IgD-negative memory B cell (primary cell): ENCODE data around the gene ARHGEF2. TPM values are rescaled to one million over a fixed set of nuclear protein-coding genes. Genes with fewer than 3 reads are reported as not detected.

ENCODE experiments used
- H3K27ac Mint-ChIP-seq, 3 donors: one replicate each; pipeline ENCODE4 v1.8.0; 2020 to 2022; ENCODE audit warnings: mild to moderate bottlenecking in 3 of 3, mixed read lengths in 3 of 3, moderate library complexity in 1 of 3
- H3K27me3 Mint-ChIP-seq: one replicate; pipeline ENCODE4 v1.8.0; 2021; ENCODE audit warnings: mixed read lengths
- H3K36me3 Mint-ChIP-seq: one replicate; pipeline ENCODE4 v1.8.0; 2020; ENCODE audit warnings: mild to moderate bottlenecking, mixed read lengths
- H3K4me1 Mint-ChIP-seq, 3 donors: one replicate each; pipeline ENCODE4 v1.8.0; 2020 to 2022; ENCODE audit warnings: mixed read lengths in 3 of 3, mild to moderate bottlenecking in 1 of 3
- H3K4me3 Mint-ChIP-seq, 4 donors: one replicate each; pipeline ENCODE4 v1.8.0; 2020 to 2022; ENCODE audit warnings: mild to moderate bottlenecking in 4 of 4, mixed read lengths in 4 of 4, moderate library complexity in 3 of 4
- H3K9me3 Mint-ChIP-seq, 3 donors: one replicate each; pipeline ENCODE4 v1.8.0; 2020 to 2021; ENCODE audit warnings: mixed read lengths in 3 of 3, mild to moderate bottlenecking in 1 of 3
- polyA plus RNA-seq: library from polyadenylated mRNA; unstranded; fragments of 300-500 nt; fragmentation: Illumina TruSeq; gene quantifications from one replicate; pipeline ENCODE4 v1.2.3, GENCODE V29; 2021

ARHGEF2 gene
- polyA plus RNA-seq, 1 donor from 2014 or later = 43.9 TPM

DNA sequence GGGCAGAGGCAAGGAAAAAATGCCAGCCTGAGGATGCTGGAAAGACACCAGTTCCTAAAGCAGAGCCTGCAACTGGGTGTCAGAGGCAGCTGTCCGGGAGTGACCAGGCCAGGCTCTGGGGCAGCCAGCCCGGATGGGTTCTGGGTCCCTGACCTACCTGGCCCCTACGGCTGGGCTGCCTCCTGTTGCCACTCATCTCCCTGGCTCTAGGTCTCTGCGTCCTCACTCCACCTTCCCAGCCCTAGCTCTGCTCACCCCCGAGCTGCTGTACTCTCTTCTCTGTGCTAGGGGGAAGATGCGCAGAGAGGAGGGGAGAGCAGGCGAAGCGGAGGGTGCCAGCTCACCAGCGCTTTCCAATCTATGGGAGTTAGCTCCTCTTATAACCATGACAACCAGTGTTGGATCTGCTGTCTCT is 9.0 kb downstream of the ARHGEF2 start:
- Mint-ChIP-seq H3K27me3 (no peaks in the 10 kb centered on the region), H3K27ac (peak overlapping the region; percentile 43 to 91 (median 88)), H3K4me1 (peaks cover 40 to 71% (median 56%) of the 10 kb centered on the region in 3 donors), H3K4me3 (peak overlapping the region in 3 of 4 donors; percentile 52 to 81 (median 76)), H3K36me3 (peaks cover 9% of the 10 kb centered on the region), H3K9me3 (no peaks in the 10 kb centered on the region)

- Mint-ChIP-seq H3K4me3 (peak overlapping the region in 3 of 4 donors; percentile 29 to 58 (median 57)), H3K36me3 (peaks cover 9% of the 10 kb centered on the region), H3K4me1 (peaks cover 35 to 67% (median 51%) of the 10 kb centered on the region in 3 donors), H3K27ac (peak overlapping the region; percentile 43 to 83 (median 54)), H3K27me3 (no peaks in the 10 kb centered on the region), H3K9me3 (no peaks in the 10 kb centered on the region)
These were observed 9.7 kb downstream of the ARHGEF2 start for GRCh38 chr1:155968670-155969069.

DNA sequence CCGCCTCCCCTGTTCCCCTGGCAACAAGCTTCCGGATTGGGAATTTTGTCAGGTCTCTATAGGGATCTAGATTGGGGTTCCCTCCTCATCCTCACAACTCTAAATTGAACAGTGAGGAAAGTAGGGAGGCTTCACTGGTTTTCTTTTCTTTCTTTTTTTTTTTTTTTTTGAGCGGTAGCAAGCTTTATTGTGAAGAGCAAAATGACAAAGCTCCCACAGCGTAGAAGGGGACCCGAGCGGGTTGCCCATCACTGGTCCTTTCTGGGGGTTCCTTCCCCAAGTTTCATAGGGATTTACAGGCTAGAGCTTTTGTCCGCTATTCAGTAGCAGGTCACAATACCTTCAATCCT is 10.3 kb downstream of the ARHGEF2 start:
- Mint-ChIP-seq H3K9me3 (no peaks in the 10 kb centered on the region), H3K4me3 (peak overlapping the region; percentile 25 to 88 (median 72)), H3K4me1 (peaks cover 32 to 60% (median 44%) of the 10 kb centered on the region in 3 donors), H3K27ac (peak overlapping the region; percentile 54 to 96 (median 88)), H3K36me3 (peaks cover 9% of the 10 kb centered on the region), H3K27me3 (no peaks in the 10 kb centered on the region)

DNA sequence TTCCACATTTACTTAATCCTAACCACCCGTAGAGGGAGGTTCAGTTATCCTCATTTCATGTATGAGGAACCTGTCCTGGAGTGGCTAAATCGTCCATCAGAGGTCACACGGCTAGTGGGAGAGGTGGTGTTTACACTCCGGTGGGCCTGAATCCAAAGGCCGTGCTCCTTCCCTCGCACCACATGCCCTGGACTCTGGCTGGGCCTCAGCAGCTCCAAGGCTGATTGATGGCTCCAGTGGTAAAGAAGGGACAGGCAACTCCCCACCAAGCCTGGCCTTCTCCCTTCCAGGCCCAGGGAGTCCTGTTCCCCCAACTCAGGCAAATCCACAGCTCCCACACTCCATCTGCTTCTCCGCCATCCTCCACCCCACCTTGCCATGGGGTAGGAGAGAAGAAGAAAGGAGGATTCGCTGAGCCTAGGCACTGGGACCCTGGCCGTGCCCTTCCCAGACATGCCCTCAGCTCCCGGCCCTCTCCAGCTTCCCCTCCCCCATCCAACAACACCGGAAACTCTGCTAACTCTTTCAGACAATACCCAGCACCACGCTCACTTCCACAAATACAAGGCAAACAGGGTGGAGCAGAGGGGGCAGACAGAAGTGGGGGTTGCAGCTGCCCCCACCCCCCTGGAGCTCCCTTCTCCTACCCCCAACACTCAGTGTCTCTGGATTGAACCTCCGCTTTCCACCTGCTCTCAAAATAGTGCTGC is 10.9 kb downstream of the ARHGEF2 start:
- H3K27me3 Mint-ChIP-seq = no peaks in the 10 kb centered on the region
- H3K4me3 Mint-ChIP-seq = peak overlapping the region; percentile 25 to 88 (median 74)
- H3K4me1 Mint-ChIP-seq = peaks cover 26 to 60% (median 42%) of the 10 kb centered on the region in 3 donors
- peak overlapping the region; percentile 54 to 96 (median 88) for H3K27ac Mint-ChIP-seq
- H3K9me3 Mint-ChIP-seq = no peaks in the 10 kb centered on the region
- H3K36me3 Mint-ChIP-seq = peaks cover 7% of the 10 kb centered on the region

DNA sequence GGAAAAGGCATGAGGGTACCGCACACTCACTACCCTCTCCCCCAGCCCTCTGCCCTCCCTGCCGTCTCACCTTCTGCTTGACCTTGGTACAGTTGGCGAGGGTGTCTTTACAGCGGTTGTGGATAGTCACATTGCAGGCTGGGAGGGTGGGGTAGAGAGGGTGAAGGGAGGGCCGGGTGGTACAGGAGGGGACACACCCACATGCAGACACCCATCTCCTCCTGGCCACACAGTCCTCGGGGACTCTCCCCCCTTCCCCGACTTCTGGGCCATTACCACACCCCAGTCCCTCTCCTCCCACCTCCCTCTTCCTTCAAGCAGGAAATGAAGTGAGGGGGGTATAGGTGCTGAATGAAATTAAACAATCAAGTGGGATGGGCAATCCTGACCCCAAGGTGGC is 11.6 kb downstream of the ARHGEF2 start:
- no peaks in the 10 kb centered on the region for H3K9me3 Mint-ChIP-seq
- no peaks in the 10 kb centered on the region for H3K27me3 Mint-ChIP-seq
- H3K4me3 Mint-ChIP-seq = peak overlapping the region in 3 of 4 donors; percentile 61 to 88 (median 75)
- H3K36me3 Mint-ChIP-seq = peaks cover 8% of the 10 kb centered on the region
- peak overlapping the region; percentile 54 to 96 (median 91) for H3K27ac Mint-ChIP-seq
- H3K4me1 Mint-ChIP-seq = peaks cover 25 to 59% (median 42%) of the 10 kb centered on the region in 3 donors

DNA sequence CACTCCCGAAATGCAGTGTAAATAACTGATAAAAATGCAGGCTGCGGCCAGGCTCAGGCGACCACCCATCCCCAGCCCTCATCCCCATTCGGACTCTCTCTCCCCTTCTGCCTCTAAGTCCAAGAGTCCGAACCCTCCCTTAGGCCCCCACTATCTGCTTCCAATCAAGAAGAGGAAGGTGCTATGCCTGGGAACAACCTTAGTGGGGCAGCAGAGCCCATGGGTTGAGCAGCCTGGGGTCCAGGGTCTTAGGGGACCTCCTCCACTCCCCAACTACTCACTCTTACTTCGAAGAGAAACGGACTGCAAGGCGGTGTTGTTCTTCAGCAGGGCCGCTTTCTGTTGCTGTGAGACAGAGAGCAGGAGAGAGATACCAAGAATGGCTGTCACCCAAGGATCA is 12.2 kb downstream of the ARHGEF2 start:
- Mint-ChIP-seq H3K27me3 (no peaks in the 10 kb centered on the region), H3K27ac (peak overlapping the region; percentile 31 to 91 (median 48)), H3K4me3 (peak overlapping the region in 3 of 4 donors; percentile 52 to 75 (median 55)), H3K9me3 (no peaks in the 10 kb centered on the region), H3K36me3 (peaks cover 8% of the 10 kb centered on the region), H3K4me1 (peaks cover 27 to 61% (median 41%) of the 10 kb centered on the region in 3 donors)

DNA sequence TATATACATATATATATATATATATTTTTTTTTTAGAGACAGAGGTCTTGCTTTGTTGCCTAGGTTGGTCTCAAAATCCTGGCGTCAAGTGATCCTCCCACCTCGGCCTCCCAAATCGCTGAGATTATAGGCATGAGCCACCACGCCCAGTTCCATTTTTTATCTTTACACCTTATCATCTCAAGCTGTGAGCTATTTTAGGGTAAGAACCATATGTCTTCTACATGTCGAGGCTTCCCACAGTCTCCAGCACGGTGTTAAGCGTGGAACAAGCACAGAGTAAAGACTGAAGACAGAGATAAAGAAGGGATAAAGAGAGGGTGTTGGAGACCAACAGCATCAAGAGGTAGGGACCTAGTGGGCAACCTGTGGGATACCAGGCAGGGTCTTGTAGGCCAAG is 14.2 kb downstream of the ARHGEF2 start:
- H3K9me3 Mint-ChIP-seq = no peaks in the 10 kb centered on the region
- no peaks in the 10 kb centered on the region for H3K27me3 Mint-ChIP-seq
- peak overlapping the region in 2 of 3 donors; percentile 45 to 86 for H3K27ac Mint-ChIP-seq
- H3K4me3 Mint-ChIP-seq = no peak overlapping the region
- peaks cover 29 to 61% (median 41%) of the 10 kb centered on the region in 3 donors for H3K4me1 Mint-ChIP-seq
- peaks cover 4% of the 10 kb centered on the region for H3K36me3 Mint-ChIP-seq

DNA sequence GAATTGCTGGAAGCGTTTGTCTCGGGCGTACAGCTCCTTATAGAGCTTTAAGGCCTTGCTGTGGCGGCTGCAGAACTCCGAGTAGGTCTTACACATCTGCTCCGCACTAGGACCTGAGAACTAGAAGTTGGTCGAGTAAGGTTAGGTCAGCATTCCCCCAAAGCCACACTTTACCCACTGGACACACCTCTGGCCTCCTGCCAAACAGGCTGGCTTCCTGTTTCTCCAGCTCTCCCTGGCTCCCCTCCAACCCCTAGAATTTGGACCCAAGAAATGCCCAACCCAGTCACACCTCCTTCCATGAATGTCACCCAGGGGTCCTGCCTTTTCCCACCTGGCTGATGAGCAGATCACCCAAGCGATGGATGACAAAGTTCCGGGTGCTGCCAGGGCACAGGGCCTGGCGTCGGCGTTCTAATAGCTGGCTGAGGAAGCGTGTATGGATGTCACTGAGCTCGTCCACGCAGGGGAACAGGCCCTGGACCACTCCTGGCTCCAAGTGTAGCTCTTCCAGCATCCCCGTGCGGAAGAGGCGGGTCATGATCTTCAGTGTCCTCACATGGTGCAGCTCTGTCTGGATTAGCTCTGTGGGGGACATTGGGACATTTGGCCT is 15.6 kb downstream of the ARHGEF2 start:
- H3K27me3 Mint-ChIP-seq = no peaks in the 10 kb centered on the region
- H3K36me3 Mint-ChIP-seq = peaks cover 4% of the 10 kb centered on the region
- peaks cover 29 to 50% (median 43%) of the 10 kb centered on the region in 3 donors for H3K4me1 Mint-ChIP-seq

GRCh38 chr1:155961937-155962336 is 16.4 kb downstream of the ARHGEF2 start:
- H3K27me3 Mint-ChIP-seq = no peaks in the 10 kb centered on the region
- H3K4me3 Mint-ChIP-seq = peak overlapping the region; percentile 30 to 88 (median 75)
- H3K9me3 Mint-ChIP-seq = no peaks in the 10 kb centered on the region
- H3K4me1 Mint-ChIP-seq = peaks cover 27 to 46% (median 39%) of the 10 kb centered on the region in 3 donors
- peaks cover 7% of the 10 kb centered on the region for H3K36me3 Mint-ChIP-seq
- peak overlapping the region; percentile 18 to 95 (median 72) for H3K27ac Mint-ChIP-seq

More for the DNA sequence above, 15.6 kb downstream of the ARHGEF2 start:
- Mint-ChIP-seq H3K4me3 (peak overlapping the region in 1 of 4 donors; percentile 17), H3K27ac (peak overlapping the region; percentile 18 to 72 (median 71)), H3K9me3 (no peaks in the 10 kb centered on the region)

DNA sequence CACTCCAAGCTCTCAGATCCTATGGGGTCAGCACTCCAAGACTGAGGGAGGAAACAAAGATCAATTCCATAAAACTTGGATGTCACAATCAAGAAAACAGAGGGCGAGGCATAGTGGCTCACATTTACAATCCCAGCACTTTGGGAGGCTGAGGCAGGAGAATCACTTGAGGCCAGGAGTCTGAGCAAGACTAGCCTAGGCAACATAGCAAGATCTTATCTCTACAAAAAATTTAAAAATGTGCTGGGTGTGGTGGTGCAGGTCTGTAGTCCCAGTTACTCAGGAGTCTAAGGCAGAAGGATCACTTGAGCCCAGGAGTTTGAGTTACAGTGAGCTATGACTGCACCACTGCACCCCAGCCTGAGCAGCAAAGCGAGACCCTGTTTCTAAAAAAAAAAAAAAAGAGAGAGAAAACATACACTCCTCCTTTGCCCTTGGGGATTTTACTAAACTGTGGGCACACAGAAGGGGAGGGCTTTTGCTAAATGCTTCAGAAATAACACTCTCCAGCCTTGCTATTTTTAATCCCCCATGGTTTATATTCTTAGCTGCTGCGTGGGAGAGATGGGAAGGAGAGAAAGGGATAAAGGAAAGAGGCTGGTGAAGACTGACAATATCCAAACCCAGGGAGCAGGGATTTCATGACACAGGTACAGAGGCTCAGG is 18.1 kb downstream of the ARHGEF2 start:
- peak overlapping the region; percentile 72 to 90 (median 78) for H3K27ac Mint-ChIP-seq
- no peaks in the 10 kb centered on the region for H3K27me3 Mint-ChIP-seq
- H3K9me3 Mint-ChIP-seq = no peaks in the 10 kb centered on the region
- peak overlapping the region; percentile 67 to 89 (median 78) for H3K4me3 Mint-ChIP-seq
- H3K4me1 Mint-ChIP-seq = peaks cover 25 to 41% (median 35%) of the 10 kb centered on the region in 3 donors
- peaks cover 7% of the 10 kb centered on the region for H3K36me3 Mint-ChIP-seq

GRCh38 chr1:155957411-155957915 is 20.9 kb downstream of the ARHGEF2 start:
- H3K27me3 Mint-ChIP-seq = no peaks in the 10 kb centered on the region
- H3K4me3 Mint-ChIP-seq = no peak overlapping the region
- peaks cover 7% of the 10 kb centered on the region for H3K36me3 Mint-ChIP-seq
- no peaks in the 10 kb centered on the region for H3K9me3 Mint-ChIP-seq
- peak overlapping the region; percentile 73 to 80 (median 76) for H3K27ac Mint-ChIP-seq
- peaks cover 25 to 32% (median 31%) of the 10 kb centered on the region in 3 donors for H3K4me1 Mint-ChIP-seq

DNA sequence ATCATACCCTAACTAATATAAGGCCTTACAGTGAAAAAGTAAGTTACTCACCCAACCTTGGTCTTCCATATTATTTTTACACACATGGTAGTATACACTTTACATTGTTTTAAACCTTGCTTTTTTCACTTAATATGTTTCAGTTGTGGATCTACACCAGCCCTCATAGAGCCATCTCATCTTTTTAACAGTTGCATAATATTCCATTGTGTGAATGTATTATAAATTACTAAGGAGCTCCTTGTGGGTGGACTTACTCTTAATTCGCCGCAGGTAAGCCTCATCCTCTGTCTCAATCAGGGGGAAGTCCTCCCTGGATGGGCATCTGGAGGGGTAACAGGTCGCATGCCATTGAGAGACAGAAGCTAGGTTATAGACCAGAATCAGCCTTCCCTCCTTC is 23.7 kb downstream of the ARHGEF2 start:
- Mint-ChIP-seq H3K27me3 (no peaks in the 10 kb centered on the region), H3K9me3 (no peaks in the 10 kb centered on the region), H3K36me3 (peaks cover 6% of the 10 kb centered on the region), H3K4me3 (peak overlapping the region in 1 of 4 donors; percentile 4), H3K27ac (peak overlapping the region; percentile 23 to 89 (median 28)), H3K4me1 (peaks cover 3 to 11% (median 8%) of the 10 kb centered on the region in 3 donors)

DNA sequence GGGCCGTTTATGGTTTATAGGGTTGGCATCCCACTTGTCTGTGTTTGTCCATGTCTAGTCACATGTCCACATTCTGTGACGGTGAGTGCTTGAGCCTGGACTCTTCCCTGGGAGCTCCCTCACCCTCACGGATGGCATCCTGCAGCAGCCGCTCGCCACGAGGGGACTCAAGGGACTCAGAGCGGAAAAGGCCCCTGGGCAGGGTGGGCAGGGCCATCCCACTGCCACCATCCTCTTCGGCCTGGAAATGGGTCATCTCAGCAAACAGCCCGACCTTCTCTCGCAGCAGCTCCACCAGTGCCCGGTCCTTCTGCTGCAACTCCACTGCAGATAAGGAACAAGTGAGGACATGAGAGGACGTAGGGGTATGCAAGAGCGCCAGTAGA is 25.8 kb downstream of the ARHGEF2 start:
- no peaks in the 10 kb centered on the region for H3K9me3 Mint-ChIP-seq
- H3K27me3 Mint-ChIP-seq = no peaks in the 10 kb centered on the region
- peak overlapping the region in 1 of 3 donors; percentile 23 for H3K27ac Mint-ChIP-seq
- H3K4me3 Mint-ChIP-seq = no peak overlapping the region
- H3K36me3 Mint-ChIP-seq = peaks cover 6% of the 10 kb centered on the region
- peaks cover 0 to 5% (median 3%) of the 10 kb centered on the region in 3 donors for H3K4me1 Mint-ChIP-seq

- H3K4me3 Mint-ChIP-seq = peak overlapping the region in 1 of 4 donors; percentile 39
- no peaks in the 10 kb centered on the region for H3K9me3 Mint-ChIP-seq
- H3K27ac Mint-ChIP-seq = peak overlapping the region in 2 of 3 donors; percentile 23 to 51
- H3K36me3 Mint-ChIP-seq = peaks cover 4% of the 10 kb centered on the region
- no peaks in the 10 kb centered on the region for H3K27me3 Mint-ChIP-seq
- peaks cover 2 to 6% (median 5%) of the 10 kb centered on the region in 3 donors for H3K4me1 Mint-ChIP-seq
These were observed 26.4 kb downstream of the ARHGEF2 start for GRCh38 chr1:155951753-155952504.
